GM21367 (cell line): Measurements from ENCODE around the gene ANO6.

Experiments
- ATAC-seq: cut with Tn5 transposase; IDR thresholded peaks from one replicate; pipeline ENCODE4 v1.9.1; 2021; ENCODE audit not compliant: unreplicated experiment

The ANO6 gene

DNA sequence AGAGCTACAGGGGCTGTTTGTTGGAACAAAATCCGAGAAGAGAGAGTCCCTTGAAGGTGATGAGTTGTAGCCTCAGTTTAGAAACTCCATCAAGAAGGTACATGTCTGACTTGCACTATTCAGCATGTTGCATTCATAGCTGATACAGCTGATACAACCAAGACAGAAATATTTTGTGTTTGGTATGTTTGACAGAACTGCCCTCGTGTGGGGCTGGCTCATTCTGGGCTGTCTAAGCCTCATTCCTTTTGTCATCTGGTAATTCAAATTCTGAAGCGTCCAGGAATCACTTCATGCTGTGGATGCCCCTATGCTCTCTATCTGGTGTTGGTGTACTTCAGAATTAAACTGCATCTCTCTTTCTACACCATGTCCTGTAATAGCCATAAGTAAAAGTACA is 126.3 kb downstream of the ANO6 start:
- ATAC-seq, result no peak

DNA sequence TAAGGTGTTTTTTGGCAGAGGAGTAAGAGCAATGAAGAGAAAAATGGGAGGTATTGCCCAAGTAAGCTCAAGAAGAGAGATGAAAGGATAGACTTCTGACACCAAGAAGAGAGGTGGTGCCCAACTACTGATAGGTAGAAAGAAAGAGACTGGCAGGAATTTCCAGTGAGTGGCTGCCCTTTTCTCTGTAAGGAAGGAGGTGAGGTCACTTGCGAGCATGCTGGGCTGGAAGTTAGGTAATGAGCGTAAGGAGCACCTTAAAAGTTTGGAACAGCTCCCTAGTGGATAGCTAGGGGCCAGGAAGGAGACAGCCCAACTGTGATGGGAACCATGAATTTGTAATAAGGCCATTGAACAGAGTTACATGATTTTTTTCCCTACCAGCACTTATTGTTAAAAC is 127.0 kb downstream of the ANO6 start:
- no peak for ATAC-seq

DNA sequence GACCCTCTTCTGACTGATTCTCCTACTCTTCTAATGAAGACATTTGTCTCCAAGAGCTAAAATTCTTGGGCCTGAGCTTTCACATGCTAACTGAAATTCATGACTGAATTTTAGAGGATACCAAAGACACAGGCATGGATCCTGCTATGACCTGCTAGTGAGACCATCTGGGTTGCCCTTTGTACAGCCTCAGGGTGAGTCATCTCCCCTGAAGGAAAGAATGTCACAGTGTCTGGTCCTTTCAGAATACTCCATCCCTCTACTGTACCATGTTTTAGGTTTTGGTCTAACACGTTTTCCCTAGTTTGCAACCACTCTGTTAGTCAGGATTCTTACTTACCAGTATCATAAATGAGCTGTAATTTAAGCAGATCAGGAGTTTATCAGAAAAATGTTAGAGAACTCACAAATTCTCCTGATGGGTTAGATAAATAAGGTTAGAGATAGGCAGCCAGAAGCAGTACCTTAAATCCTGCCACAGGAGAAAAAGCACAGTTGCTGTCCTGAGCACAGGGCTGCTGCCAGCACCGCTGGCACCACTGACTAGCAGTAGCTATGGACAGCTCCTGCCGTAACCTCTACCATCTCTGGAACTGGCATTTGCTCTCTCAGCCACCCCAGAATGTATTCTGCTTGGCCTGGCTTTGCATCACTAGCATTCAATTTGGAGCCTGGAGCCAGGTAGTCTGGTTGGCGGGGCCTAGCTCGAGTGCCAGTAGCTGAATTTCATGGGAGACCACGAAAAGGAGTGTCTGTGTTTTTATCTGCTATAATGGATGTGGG is 127.6 kb downstream of the ANO6 start:
- no peak for ATAC-seq

- ATAC-seq, result no peak
These were observed 132.4 kb downstream of the ANO6 start for GRCh38 chr12:45348311-45348710.

DNA sequence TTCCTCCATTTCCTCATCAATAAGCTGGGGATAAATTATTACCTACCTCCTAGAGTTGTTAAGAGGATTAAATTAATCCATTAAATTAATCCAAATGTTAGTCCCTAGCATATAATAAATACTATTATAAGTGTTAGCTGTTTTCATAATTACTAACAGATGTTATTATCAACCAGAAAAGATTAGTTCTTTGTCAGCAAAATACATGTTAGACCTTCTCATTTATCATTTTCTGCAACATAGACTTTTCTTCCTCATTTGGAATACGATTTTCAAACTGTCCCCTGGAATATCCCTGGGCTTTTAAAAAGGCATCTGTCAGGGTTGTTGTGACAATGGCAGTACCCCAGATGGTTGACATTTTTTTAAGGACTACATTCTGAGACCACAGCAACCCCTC is 133.1 kb downstream of the ANO6 start:
- no peak for ATAC-seq

DNA sequence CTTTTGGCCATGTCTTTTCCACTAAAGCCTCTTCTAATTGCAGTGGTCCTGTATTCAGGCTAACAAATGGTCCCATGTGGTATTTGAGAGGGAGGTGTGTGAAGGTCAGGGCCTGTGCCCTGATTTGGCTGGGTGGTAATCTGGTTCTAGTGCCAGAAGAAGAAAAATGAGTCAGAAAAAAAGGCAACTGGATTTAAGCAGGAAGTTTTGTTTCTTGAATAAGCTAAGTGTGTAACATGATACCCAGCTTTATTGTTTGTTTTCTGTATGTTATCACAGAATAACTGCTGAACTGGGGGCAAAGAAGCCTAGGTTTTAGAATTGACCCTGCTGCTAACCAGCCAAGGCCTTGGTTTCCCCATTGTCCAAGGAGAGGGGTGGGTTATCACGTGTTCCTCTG is 134.0 kb downstream of the ANO6 start:
- no peak for ATAC-seq

DNA sequence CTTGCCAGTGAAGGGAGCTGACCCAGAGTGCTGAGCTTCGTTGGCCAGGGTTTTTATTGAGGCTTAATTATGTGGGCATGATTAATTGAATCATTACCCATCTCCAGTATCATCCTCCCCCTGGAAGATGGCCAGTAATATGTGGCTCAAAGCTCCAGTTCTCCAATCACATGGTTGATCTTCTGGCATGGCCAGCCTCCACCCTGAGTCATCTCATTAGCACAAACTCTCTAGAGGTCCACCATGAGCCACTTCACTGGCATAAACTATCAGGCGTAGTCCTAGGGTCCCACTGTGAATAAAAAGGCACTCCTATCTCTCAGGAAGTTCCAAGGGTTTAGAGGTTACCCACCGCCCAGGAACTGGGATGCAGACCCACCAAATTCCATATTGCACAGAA is 135.0 kb downstream of the ANO6 start:
- no peak for ATAC-seq

- ATAC-seq, result no peak
These were observed 136.2 kb downstream of the ANO6 start for GRCh38 chr12:45351921-45352670.

DNA sequence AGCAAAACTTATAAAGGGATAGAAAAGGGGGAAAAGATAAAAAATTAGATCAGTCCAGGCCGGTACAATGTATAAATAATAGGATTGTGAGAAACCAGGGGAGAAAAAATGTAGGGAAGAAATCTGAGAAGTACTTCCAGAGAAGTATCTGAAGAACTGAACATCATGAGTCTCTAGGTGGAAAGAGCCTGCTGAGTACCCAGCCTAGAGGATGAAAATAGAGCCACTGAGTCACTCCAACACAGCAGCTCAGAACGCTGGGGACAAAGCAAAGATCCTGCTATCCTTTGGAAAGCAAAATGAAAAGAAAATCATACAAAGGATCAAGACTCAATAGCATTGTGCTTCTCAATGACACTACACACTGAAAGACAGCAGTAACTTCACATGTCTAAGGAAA is 138.0 kb downstream of the ANO6 start:
- no peak for ATAC-seq

DNA sequence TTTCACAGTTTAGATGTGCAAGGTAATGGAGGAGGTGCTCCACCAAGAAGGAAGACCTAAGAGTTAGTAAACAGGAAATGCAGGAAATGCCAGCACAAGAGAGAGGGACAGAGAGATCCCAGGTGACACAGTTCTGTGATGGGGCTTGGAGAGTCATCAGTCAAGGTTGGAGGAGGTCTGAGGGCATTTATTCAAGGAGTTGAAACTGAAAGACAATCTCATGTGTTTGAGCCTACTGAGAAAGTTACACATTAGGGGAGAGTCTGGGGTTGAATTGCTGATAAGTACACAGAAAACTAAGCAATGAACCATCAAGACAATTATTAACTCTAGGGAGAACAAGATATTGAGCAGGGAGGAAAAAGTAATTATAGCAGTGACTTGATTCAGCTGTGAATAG is 138.5 kb downstream of the ANO6 start:
- ATAC-seq, result peak; percentile 77

GRCh38 chr12:45355730-45356129 is 139.8 kb downstream of the ANO6 start:
- no peak for ATAC-seq

DNA sequence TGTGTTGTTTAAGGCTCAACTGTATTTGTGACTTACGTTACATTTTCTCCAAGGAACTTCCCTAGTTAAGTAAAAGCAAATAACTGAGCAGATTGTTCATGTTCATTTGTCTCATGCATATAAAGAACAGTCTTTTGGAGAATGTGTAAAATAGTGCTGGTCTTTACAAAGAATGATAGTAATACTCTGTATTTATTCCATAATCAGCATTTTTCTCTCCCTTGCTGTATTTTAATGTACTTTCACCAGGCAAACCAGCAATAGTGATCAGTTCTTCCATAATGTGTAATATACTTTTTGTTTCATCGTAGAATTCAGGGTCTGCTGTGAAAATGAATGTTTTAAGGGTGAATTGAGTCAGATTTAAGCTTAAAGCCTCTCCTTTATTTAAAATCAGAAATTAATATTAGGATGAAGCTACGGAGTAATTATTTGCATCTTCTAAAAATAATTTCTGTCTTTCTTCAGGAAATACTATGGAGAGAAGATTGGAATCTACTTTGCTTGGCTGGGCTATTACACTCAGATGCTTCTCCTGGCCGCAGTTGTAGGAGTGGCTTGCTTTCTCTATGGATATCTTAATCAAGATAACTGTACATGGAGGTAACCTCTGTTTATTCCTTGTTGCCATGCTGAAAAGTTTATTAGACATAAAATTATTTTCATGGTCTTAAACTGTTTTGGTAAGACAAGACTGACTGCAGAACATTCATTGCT is 141.1 kb downstream of the ANO6 start:
- no peak for ATAC-seq

DNA sequence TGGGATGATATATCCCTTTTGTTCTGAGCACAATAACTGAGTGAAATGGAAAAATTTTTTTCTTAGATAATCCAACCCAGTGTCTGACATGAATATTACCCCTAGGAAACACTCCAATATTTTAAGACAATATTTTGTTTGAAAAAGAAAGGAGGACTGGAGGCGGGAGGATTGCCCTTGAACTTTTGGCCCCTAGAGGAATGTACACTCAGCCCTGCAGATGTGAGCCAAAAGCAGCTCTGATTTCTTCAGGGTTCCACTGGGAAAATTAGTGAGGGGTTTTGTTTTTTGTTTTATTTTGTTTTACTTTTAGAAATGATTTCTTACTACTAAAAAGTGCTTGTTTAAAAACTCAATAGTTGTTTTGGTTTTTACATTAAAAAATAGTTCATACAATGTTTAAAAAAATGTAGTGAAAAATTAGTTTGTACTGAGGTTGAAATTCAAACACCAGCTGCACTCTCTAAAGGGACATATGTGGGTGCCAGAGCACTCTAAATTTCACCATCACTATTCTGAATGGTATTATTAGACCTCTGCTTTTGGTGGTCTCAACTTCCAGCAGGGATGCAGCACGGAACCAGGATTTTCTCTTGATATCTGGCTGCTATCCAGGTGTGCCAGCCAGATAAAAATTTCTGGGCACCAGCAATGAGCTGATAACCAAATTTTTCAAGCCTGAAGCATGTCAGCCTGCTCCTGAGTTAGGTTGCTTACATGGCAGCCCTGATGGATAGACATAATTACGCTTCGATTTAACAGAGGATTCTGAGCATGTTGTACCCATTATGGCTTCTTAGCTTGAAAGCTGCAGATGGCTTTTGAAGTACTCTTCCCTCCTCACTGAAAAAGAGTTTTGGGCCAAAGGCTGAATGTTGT is 141.9 kb downstream of the ANO6 start:
- no peak for ATAC-seq

GRCh38 chr12:45362291-45362690 is 146.4 kb downstream of the ANO6 start:
- ATAC-seq, result no peak

DNA sequence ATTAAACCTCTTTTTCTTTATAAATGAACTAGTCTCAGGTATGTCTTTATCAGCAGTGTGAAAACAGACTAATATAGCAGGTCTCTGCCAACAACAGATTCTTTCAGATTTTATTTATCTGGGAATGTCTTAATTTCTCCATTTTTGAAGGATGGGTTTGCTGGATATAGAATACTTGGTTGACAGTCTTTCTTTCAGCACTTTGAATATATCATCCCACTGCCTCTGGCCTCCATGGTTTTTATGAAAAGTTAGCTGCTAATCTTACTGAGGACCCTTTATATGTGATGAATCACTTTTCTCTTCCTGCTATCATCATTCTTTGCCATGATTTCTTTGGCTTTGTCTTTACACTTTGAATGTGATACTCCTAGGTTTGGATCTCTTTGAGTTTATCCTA is 148.0 kb downstream of the ANO6 start:
- ATAC-seq, result no peak

DNA sequence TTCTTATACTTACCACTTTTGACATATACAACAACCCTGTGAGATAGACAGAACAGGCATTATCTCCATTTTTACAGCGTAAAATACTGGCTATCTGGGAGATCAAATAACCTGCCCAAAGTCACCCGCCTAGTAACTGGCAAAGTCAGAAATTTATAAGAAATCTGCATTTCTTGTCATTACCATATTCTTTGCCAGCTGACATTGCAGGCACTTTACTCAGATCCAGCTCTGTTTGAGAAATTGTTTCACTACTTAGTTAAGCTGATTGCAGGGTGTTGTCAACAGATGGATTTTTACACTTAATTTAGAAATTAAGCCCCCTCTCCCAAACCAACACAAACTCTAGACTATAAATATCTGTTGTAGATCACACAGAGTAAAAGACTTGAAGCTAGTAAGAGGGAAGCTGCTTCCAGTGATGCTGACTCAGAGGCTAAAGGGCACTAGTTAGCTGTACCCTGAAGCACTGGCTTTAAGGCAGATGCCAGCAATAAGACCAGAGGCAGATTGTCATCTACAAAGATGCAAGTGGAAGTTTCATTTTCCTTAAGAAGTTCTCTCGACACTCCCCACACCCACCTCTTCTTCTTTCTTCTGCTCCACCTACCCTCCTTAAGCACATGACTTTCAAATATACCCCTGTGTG is 153.1 kb downstream of the ANO6 start:
- ATAC-seq, result no peak

DNA sequence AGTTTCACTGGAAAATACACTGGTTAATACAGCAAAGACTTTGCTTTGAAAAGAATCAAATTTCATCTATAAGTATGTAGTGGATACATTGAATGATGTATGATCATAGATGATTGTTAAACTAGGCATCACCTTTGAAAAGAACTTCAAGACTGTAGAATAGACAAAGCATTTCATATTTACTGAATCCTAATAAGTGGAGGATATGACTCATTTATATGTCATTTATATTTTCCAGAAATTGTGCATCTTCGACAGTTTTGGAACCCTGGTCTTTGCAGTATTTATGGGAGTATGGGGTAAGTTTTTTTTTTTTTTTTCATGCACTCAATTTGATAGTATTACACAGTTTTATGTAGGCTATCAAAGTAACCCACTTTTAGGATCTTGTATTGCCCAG is 161.9 kb downstream of the ANO6 start:
- no peak for ATAC-seq

DNA sequence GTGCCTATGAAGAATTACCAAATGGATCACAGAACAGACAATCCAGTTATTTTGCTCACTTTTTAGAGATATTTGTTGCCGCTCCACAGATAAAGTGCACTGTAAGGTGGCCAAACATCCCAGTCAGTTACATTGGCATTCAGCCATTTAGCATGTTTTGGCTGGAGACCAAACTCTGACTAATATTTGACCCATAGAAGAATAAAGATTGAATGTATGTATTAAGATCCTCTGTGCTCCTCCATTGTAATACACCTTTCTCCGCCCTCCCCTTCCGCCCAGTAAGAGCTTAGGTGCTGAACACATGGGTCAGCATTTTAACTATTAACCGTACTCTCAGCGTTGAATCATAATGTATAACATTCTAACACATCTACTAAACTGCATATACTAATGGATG is 163.4 kb downstream of the ANO6 start:
- no peak for ATAC-seq

DNA sequence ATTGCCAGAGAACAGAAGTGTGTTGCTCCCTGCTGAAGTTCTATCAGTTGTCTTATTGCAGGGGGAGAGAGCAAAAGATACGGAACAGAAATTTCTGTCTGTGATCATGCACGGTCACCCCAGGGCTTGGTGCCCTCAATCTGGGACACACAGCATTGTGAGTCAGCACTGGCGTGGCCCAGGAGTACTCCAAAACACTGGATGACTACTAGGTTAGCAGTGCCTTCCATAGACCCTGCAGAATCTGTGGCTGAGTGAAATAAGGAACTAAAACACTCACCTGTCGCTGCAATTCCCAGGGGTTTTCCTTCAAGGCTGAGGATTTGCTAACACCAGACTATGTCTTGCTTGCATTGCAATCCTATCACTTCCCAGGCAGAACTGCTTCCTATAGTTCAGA is 165.5 kb downstream of the ANO6 start:
- ATAC-seq, result no peak

GRCh38 chr12:45388545-45388944 is 172.7 kb downstream of the ANO6 start:
- ATAC-seq, result no peak

GRCh38 chr12:45389426-45389825 is 173.5 kb downstream of the ANO6 start:
- no peak for ATAC-seq
